NCI-H146 treated with DMSO at 0.1 percent for 48 hours (cell line): ENCODE results near the gene MYO1F.
"Not testable (repeated sequence)": the region's sequence is repeated elsewhere in the genome, so short reads cannot be mapped to it uniquely, and the experiment has no call there.

Experiments used
- DNase-seq: peaks from one replicate; lab custom pipeline; 2025; ENCODE audit not compliant: unreplicated experiment; lab: John Stamatoyannopoulos, UW

MYO1F gene

DNA sequence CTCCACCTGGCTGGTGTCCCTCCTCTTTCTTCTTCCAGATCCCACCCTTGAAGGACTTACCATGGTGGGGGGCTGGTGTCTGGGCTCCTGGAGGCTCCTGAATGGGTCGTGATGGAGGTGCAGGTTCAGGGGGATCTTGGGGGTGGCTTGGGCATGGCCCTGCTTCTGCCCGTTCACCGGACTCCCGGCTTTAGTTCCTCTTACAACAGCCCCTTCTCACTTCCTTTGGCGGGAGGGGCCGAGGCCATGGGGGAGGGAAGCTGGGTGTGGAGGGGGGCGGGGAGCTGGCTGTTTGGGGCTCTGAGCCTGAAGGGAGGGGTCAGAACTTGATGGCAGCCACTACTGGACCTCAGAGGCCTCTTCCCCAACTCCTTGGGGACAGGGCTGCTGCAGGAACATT lies at the start of gene MYO1F:
Gene MYO1F (minus strand): TSS at position 196 of the 400 bp plus-strand sequence. CDS start 133 bp downstream, at position 63.
- DNase-seq: no peak

GRCh38 chr19:8626842-8627241 lies 49.6 kb upstream of the MYO1F start:
- no peak for DNase-seq

DNA sequence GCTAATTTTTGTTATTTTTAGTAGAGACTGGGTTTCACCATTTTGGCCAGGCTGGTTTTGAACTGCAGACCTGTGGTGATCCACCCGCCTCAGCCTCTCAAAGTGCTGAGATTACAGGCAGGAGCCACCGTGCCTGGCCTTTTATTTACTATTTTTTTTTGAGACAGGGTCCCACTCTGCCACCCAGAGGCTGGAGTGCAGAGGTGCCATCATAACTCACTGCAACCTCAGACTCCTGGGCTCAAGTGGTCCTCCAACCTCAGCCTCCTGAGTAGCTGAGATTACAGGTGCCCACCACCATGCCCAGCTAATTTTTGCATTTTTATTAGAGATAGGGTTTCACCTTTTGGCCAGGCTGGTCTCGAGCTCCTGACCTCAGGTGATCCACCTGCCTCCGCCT lies 45.6 kb upstream of the MYO1F start:
- not testable (repeated sequence) for DNase-seq

GRCh38 chr19:8618751-8619150 lies 41.5 kb upstream of the MYO1F start:
- no peak for DNase-seq

DNA sequence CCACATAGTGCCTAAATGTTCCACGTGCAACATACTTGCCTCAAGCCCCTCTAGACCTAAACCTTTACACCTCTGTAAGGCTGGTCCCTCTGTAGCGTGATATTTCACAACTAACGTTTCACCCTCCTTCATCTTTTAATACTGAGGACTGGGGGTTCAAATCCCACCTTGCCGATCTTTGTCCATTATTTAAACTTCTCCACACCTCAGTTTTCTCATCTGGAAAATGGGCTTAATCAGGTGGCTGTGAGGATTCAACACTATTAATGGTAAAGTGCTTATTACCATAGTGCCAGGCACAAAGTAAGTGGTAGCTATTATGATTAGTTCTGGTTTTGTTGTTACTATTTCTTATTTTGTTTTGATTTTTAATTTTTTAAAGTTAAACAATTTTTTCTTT lies 40.7 kb upstream of the MYO1F start:
- DNase-seq: no peak

GRCh38 chr19:8617325-8617724 lies 40.1 kb upstream of the MYO1F start:
- not testable (repeated sequence) for DNase-seq

DNA sequence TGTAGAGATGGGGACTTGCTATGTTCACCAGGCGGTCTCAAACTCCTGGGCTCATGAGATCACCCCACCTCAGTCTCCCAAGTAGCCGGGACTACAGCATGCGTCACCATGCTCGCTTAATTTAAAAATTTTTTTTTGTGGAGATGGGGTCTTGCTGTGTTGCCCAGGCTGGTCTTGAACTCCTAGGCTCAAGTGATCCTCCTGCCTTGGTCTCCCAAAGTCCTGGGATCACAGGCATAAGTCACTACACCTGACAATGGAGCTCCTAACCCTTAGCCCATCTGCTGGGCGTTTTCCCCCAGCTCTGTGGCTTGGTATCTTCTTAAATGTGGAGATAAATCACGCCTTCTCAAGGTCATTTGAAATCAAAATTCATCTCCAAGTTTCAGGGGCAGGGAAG lies 39.6 kb upstream of the MYO1F start:
- no peak for DNase-seq

DNA sequence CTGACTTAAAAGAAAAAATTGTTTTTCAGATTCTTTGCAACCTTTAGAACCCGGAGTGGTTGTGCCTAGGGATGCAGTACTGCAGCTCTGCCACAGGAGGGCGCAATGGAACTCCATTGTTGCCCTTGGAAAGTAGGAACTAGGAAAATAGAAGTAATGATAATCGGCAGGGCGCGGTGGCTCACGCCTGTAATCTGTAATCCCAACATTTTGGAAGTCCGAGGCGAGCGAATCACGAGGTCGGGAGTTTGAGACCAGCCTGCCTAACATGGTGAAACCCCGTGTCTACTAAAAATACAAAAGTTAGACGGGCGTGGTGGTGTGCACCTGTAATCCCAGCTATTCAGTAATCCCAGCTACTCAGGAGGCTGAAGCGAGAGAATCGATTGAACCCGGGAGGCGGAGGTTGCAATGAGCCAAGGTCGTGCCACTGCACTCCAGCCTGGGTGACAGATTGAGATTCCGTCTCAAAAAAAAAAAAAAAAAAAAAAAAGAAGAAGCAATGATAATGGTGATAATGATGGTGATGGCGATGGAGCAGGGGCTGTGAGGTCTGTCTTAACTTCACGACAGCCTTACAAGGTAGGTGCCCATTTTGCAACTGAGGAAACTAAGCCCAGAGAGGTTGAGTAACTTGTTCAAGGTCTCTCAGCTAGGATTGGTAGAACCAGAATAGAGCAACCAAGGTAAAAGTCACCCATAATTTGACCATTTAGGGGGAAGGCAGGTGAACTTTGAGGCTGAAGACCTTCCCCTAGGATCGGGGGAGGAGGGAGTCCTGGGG lies 38.8 kb upstream of the MYO1F start:
- DNase-seq: no peak

GRCh38 chr19:8615024-8615423 lies 37.8 kb upstream of the MYO1F start:
- no peak for DNase-seq

GRCh38 chr19:8614455-8614854 lies 37.2 kb upstream of the MYO1F start:
- DNase-seq: no peak

GRCh38 chr19:8612807-8613171 lies 35.5 kb upstream of the MYO1F start:
- DNase-seq: no peak

DNA sequence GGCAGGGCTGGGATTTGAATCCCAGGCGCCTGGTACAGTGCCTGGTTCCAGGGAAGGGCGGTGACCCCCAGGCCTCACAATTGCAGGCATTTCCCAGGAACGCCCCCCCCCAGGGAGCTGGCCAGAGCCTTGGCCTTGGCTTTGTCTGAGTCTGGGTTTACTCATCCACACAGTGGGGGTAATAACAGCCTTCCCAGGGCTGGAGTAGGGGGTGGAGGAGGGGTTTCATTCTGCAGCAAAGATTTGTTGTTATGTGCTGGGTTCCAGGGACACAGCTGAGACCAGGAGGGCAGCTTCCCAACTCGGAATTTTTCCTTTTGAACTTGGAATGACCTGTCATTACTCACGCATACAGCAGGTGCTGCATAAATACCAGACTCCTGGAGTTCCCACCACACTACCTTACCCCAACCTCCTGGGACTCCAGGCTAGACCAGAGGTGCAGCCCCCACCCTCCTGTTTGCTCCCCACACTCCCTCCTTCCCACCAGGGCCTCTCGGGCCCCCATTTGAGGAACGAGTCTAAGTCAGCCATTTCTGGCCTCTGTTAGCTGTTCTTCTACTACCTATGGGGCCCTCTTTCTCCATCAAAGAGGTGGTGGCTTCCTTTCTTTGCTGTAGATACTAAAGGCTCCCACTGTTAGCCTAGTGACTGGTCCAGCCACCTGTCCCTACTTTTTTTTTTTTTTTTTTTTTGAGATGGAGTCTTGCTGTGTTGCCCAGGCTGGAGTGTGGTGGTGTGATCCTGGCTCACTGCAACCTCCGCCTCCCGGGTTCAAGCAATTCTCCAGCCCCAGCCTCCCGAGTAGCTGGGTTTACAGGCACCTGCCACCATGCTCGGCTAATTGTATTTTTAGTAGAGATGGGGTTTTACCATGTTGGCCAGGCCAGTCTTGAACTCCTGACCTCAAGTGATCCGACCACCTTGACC lies 34.9 kb upstream of the MYO1F start:
- DNase-seq: no peak

DNA sequence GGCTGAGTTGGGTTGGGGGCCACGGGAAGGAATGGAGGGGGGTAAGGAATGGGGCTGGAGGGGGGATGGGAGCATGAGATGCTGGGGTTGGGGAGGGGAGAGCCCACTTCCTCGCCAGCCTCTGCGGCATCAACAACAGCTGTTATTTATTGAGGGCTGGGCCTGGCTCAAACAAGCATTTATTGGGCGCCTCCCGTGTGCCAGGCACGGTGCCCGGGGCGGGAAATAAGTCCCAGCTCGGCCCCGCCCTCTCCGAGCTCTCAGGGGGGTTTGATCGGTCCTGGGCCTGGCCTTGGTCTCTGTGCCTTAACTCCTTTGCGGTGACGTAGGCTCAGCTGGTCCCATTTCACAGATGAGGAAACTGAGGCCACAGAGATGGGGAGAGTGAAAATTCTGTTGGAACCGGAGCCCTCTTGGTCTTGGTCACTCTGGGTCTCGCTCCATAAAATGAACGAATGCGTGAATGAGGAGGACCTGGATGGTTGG lies 34.2 kb upstream of the MYO1F start:
- DNase-seq: no peak

DNA sequence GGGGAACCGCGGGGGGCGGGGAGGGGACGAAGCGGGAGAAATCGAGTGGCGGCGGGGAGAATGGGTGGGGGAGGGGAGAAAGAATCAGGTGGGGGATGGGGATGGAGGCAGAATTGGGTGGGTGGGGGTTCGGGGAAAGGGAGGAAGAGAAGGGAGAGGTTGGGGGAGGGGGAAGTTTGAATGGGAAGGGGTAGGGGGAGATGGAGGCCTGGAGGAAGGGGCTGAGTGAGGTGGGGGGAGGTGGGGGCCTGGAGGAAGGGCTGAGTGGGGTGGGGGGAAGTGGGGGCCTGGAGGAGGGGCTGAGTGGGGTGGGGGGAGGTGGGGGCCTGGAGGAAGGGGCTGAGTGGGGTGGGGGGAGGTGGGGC lies 33.7 kb upstream of the MYO1F start:
- no peak for DNase-seq

DNA sequence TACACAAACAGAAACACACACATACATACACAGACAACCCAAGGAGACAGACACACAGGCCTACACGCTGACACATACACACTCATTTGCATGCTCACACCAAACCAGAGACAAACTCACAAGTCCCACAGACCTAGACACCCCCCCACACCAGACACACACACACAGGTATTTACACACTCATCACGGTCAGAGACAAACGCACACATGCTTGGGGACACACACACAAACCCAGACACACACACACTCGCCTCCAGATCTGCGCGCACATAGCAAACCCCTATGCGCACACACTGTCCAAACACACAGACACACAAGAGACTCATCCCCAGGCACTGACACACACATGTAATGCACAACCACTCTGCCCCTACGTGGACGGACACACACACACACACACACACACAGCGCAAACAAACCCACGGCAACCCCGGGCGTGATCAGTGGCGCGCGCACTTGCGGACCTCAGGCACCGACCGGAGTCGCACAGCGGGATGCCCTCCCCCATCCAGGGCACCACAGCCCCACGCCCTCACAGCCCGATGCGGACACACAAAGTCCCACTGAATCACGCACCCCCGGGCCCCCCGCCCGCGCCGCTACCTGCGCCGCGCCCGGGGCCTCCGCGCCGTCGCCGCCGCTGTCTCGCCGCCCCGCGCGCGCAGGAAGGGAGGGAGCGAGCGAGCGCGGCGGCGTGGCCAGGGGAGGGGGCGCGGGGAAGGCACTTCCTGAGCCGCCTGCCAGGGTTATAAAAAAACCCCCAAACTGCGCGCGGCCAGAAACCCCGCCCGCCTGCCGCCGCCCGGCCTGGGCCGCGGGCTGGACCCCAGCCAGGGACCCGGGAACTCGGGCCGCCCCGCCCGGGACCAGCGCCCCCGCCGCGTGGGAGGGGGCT lies 33.0 kb upstream of the MYO1F start, which contains the start of gene ADAMTS10:
Gene ADAMTS10 (minus strand): TSS at position 675 of the 895 bp plus-strand sequence. CDS start 5,005 bp downstream, outside the sequence.
- no peak for DNase-seq

DNA sequence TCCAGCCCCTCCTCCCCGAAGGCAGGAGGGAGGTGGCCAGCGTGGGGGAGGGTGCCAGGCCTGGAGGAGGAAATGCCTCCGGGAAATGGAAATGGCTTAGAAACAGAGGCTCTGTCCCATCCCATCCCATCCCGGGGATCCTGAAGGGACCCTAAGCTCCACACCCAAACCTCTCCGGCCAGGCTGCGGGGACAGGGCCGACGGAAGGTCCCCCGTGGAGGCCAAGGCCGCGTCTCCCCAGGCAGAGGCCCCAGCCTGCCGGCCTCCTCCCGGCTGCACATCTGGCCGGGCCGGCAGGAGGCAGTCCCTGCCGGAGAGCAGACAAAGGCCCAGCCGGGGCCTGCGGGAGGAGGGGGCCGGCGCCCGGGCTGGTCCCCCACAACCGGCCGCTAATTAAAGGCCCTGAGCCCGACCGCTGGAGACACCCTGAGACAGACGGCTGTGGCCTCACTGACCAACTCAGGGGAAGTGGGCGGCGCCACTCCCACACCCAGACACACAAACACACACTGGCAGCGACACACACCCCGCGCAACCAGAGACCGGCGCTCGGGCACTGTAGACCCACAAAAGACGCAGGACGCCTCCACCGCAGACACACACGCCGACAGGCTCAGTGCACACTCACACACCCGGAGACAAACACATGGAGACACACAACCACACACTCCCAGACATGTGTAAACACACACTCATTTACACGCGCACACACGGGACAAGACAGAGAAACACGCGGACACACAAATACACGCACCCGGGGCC lies 32.2 kb upstream of the MYO1F start:
- DNase-seq: no peak

GRCh38 chr19:8608941-8609278 lies 31.7 kb upstream of the MYO1F start:
- no peak for DNase-seq

DNA sequence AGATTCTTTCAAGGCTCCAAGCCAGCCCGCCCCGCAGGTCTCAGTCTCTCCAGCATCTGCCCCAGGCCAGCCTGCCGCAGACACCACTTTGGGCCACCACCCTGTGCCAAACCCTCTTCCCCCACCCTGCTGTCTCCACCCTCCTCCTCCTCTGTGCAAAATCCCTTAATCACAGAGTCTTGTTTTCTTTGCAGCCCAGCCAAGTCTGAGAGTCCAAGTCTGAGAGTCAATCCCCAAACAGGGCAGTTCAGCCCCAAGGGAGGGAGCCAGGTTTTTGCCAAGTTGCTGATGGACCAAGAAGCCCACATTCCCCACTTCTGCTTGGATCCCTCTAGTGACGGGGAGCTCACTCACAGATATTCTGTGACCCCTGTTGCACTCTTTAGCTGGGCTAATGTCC lies 30.1 kb upstream of the MYO1F start:
- no peak for DNase-seq

- DNase-seq: no peak
Observed at GRCh38 chr19:8605514-8605913, 28.3 kb upstream of the MYO1F start.

DNA sequence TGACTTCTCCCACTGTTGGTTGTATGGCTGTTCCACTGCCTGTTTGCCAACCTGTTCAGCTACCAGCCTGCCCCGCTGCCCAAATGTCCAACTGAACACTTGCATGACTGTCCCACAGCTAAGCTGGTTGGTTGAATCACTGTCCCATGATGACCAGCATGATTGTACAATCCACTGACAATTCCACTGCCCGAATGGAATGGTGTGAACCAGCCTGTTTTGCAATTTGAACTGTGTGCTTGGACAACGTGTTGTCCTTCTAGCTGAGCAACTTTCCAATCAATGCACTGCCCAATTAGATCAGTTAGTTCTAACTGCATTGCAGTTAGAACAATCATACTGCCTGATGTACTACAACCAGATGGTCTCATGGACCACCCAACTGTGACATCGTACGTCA lies 24.6 kb upstream of the MYO1F start:
- no peak for DNase-seq
